HT1080 (cell line): ENCODE data around the gene RNF13. TPM values are rescaled to one million over a fixed set of nuclear protein-coding genes. Genes with fewer than 3 reads are reported as not detected.
"Not testable (repeated sequence)": the region's sequence is repeated elsewhere in the genome, so short reads cannot be mapped to it uniquely, and the experiment has no call there.

Source experiments
- DNase-seq: peaks from one replicate; pipeline ENCODE4 v3.0.0-alpha.2; 2015; ENCODE audit warnings: low read depth
- total RNA-seq: library from RNA; depleted of rRNA; stranded (reverse); fragments of >200 nt; shearing (Covaris generic); gene quantifications from 2 replicates; pipeline ENCODE4 v1.2.3, GENCODE V29; 2014

The RNF13 gene
- total RNA-seq, 1 experiment from 2014 or later, result 47.5 TPM

- DNase-seq, result no peak
These were observed 82.3 kb downstream of the RNF13 start for GRCh38 chr3:149895339-149895738.

DNA sequence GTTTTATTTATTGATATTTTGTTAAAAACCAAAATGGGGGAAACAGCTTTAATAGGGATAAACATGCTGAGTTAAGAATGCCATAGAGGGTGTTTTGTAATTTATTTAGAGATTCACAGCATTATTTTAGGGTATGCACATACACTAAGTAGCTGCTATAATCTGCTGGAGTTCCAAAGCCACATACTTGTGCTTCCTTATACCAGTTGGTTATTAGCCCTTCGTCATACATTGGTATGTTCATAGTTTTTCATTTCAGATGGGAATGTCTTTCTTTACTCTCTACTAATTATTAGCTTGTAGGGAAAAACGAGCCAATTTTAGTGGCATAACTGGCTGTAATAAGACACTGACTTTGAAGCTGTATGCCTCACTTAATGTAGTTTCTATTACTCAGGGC, 82.8 kb downstream of the RNF13 start:
- no peak for DNase-seq

DNA sequence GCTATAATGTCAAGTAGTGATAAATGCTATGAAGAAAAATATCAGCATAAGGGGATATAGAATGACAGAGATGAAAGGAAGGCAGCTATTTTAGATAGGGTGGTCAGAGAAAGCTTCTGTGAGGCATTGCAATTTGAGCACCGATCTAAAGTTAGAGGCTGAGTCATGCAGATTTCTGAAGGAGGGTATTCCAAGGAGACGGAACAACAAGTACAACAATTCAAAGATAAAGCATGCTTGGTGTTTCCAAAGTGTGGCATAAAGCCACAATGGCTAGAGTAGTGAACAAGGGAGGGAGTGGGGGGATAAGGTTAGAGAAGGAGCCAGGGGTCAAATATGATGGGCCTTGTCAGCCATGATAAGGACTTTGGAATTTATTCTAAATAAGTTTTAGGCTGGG, 85.8 kb downstream of the RNF13 start:
- peak; percentile 83 for DNase-seq

- DNase-seq, result no peak
These were observed 87.3 kb downstream of the RNF13 start for GRCh38 chr3:149900322-149900721.

- no peak for DNase-seq
These were observed 88.8 kb downstream of the RNF13 start for GRCh38 chr3:149901770-149902169.

DNA sequence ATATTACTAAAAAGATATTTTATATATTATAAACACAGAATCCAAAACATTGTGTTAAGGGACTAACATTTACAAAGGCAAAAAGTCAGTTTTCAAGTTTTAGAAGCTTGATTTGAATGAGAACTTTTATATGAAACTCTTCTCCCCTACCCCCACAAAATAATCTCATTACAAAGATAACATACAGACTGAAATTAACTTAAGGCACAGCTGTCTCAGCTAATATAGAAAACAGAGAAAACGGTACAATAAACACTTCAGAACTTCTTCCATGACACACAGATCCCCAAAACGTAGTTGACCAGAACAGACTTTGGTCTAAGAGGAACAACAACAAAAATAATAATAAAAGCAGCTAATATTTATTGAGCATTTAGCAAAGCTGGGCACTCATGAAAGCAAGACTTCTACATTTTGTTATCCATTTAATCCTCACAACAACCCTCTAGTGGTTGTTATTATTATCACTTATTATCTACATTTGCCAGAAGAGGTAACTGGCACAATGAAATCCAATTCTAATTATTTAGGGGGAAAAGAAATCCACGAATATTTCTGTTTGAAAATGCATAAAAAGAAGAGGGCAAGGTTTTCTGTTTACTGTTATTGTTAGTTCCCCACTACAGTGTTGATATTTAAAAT, 89.6 kb downstream of the RNF13 start:
- no peak for DNase-seq

DNA sequence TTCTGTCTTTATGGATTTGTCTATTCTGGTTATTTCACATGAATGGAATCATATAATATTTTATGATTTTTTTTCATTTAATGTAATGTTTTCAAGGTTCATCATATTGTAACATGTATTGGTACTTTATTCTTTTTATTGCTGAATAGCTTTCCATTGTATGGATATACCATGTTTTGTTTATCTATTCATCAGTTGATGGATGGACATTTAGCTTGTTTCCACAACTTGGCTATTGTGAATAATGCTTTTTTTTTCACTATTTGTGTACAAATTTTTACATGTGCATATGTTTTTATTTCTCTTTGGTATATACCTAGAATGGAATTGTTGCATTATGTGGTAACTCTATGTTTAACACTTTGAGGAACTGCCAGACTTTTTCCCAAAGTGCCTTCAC, 93.0 kb downstream of the RNF13 start:
- DNase-seq, result no peak

- no peak for DNase-seq
These were observed 95.5 kb downstream of the RNF13 start for GRCh38 chr3:149908424-149908957.

- DNase-seq, result no peak
These were observed 96.9 kb downstream of the RNF13 start for GRCh38 chr3:149909923-149910322.

GRCh38 chr3:149917124-149917667, 104.2 kb downstream of the RNF13 start:
- no peak for DNase-seq

DNA sequence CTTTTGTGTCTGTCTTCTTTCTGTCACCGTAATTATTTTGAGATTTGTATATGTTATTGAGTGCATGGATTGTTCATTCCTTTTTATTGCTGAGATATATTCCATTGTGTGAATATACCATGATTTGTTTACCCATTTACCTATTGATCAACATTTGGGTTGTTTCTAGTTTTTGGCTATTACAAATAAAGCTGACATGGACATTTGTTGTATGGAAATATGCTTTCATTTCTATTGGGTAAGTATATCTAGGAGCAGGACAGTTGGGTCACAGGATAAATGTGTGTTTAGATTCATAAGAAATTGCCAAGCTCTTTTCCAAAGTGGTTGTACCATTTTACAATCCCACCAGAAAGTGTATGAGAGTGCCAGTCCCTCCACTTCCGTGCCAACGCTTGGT, 106.5 kb downstream of the RNF13 start:
- no peak for DNase-seq

- DNase-seq, result no peak
These were observed 107.1 kb downstream of the RNF13 start for GRCh38 chr3:149920119-149920518.

DNA sequence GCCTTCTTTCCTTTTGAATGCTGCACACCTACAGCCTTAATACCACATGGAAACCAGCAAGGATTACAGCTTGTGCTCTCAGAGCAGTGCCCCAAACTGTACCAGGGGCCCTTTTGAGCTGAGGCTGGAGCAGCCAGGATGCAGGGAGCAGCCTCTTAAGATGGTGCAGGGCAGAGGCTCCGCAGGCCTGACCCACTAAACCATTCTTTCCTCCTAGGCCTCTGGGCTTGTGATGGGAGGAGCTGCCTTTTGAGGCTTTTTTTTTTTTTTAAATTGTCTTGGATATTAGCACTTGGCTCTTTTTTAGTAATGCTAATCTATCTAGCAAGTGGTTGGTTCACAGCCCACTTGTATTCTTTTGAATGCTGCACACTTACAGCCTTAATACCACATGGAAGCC, 120.0 kb downstream of the RNF13 start:
- no peak for DNase-seq

GRCh38 chr3:149933858-149934257, 120.8 kb downstream of the RNF13 start:
- no peak for DNase-seq

DNA sequence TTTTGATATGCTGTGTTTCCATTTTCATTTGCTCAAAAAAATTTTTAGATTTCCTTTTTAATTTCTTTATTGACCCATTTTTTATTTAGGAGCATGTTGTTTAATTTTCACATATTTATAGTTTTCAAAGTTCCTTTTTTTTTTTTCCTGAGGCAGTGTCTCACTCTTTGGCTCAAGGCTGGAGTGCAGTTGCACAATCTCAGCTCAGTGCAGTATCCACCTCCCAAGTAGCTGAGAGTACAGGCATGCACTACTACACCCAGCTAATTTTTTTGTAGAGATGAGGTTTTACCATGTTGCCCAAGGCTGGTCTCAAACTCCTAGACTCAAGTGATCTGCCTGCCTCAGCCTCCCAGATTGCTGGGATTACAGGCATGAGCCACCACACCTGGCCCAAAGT, 121.5 kb downstream of the RNF13 start:
- DNase-seq, result no peak

DNA sequence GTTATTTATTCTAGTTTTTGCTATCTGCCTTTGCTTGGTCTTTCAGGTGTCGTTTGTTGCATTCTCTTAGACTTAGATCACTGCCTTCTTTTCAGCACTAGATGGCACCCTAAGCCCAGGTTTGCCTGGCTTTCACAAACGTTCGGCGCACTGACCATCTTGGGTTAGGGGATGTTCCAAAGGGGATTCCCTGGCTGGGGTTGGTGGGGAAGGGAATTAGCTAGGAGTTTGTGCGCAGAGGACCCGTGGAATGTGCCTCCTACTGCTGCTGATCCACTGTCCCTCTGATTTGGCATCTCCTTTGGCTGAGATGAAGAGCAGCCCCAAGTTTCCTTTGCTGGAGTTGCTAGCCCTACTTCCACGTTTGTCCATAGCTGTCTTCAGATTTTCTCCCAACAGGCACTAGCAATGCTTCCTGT, 123.8 kb downstream of the RNF13 start:
- DNase-seq, result peak; percentile 65

- not testable (repeated sequence) for DNase-seq
These were observed 125.5 kb downstream of the RNF13 start for GRCh38 chr3:149938392-149939055.

DNA sequence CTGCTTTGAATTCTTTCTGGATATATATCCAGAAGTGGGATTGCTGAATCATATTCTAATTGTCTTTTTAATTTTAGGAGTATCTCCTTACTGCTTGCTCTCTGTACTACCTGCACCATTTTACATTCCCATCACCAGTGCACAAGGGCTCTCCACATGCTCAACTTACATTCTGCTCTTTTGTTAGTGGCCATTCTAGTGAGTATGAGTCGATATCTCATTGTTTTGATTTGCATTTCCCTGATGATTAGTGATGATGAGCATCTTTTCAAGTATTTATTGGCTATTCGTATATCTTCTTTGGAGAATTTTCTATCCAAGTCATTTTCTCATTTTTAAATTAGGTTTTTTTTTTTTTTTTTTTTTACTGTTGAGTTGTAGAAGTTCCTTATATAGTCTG, 128.2 kb downstream of the RNF13 start:
- no peak for DNase-seq

DNA sequence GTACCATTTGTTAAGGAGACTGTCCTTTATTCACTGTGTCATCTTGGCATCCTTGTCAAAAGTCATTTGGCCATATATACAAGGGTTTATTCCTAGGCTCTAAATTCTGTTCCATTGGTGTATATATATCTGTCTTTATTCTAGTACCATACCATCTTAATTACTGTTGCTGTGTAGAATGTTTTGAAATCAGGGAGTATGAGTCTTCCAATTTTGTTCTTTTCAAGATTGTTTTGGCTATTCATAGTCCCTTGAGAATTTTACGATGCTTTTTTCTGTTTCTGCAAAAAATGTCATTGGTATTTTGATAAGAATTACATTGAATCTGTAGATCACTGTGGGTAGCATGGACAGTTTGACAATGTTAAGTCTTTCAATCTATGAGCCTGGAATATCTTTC, 128.9 kb downstream of the RNF13 start:
- DNase-seq, result no peak

GRCh38 chr3:149942409-149942808, 129.4 kb downstream of the RNF13 start:
- DNase-seq, result no peak

GRCh38 chr3:149943966-149944365, 131.0 kb downstream of the RNF13 start:
- DNase-seq, result not testable (repeated sequence)

DNA sequence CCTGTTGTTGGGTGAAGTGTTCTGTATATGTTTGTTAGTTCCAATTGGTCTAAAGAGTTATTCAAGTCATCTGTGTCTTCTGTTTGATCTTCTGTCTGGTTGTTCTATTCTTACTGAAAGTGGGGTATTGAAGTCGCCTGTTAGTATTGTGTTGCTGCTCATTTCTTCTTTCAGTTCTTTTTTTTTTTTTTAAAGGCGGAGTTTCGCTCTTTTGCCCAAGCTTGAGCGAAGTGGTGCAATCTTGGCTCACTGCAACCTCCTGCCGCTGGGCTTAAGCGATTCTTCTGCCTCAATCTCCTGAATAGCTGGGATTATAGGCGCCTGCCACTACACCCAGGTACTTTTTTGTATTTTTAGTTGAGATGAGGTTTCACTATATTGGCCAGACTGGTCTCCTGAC, 134.2 kb downstream of the RNF13 start:
- no peak for DNase-seq

GRCh38 chr3:149949181-149949580, 136.2 kb downstream of the RNF13 start:
- no peak for DNase-seq
